CD4-positive, alpha-beta T cell (primary cell): ENCODE data around the gene IPO9. TPM values are rescaled to one million over a fixed set of nuclear protein-coding genes. Genes with fewer than 3 reads are reported as not detected.

Experiments
- ATAC-seq: fragments of 200-7000 bp; cut with Tn5 transposase; one replicate; pipeline ENCODE4 v1.10.0; 2022; ENCODE audit warnings: mild to moderate bottlenecking; ENCODE audit not compliant: poor library complexity
- CTCF ChIA-PET: fragments of 350-600 bp; sonication (Branson Sonifier 250); formaldehyde crosslinking; loops from one replicate; lab custom pipeline; 2021; ENCODE audit warnings: antibody characterized with exemption, inconsistent platforms; lab: Charles Lee
- POLR2A ChIA-PET: fragments of 350-600 bp; sonication (Branson Sonifier 250); formaldehyde crosslinking; loops from one replicate; lab custom pipeline; 2021; ENCODE audit warnings: antibody characterized with exemption, inconsistent platforms; lab: Charles Lee
- DNase-seq, 14 experiments: peaks; one replicate each; pipeline ENCODE4 v3.0.0-alpha.2; 2013 to 2020; ENCODE audit warnings: mixed read lengths in 2 of 14
- H3K27ac ChIP-seq, 2 donors: one replicate each; pipeline versions ENCODE4 v1.5.1 to v1.7.0; 2013; ENCODE audit warnings: low read length in 2 of 2, low read depth in 1 of 2, mild to moderate bottlenecking in 1 of 2
- H3K27me3 ChIP-seq, 2 experiments: 1 replicate in 1 of 2; 2 replicates in 1 of 2; pipeline versions ENCODE4 v1.6.1 to v1.7.0; 2013; ENCODE audit warnings: low read length in 2 of 2, control low read depth in 1 of 2, mild to moderate bottlenecking in 1 of 2, moderate library complexity in 1 of 2; ENCODE audit not compliant: insufficient read depth in 2 of 2, control insufficient read depth in 1 of 2
- H3K36me3 ChIP-seq: one replicate; pipeline ENCODE4 v1.6.1; 2013; ENCODE audit warnings: low read length, control low read depth; ENCODE audit not compliant: insufficient read depth
- H3K4me1 ChIP-seq: one replicate; pipeline ENCODE4 v1.6.1; 2013; ENCODE audit warnings: low read length, control low read depth; ENCODE audit not compliant: insufficient read depth
- H3K4me3 ChIP-seq: one replicate; pipeline ENCODE4 v1.5.1; 2013; ENCODE audit warnings: mild to moderate bottlenecking, low read length, moderate library complexity
- H3K9me3 ChIP-seq, 2 experiments: 1 replicate in 1 of 2; 2 replicates in 1 of 2; pipeline versions ENCODE4 v1.6.1 to v1.7.0; 2013; ENCODE audit warnings: low read length in 2 of 2, mild to moderate bottlenecking in 2 of 2, control low read depth in 1 of 2, moderate library complexity in 1 of 2; ENCODE audit not compliant: control insufficient read depth in 1 of 2, insufficient read depth in 1 of 2
- H3K27ac Mint-ChIP-seq: one replicate; pipeline ENCODE4 v1.8.0; 2020; ENCODE audit warnings: mixed read lengths
- H3K27me3 Mint-ChIP-seq: one replicate; pipeline ENCODE4 v1.8.0; 2021; ENCODE audit warnings: mixed read lengths
- H3K36me3 Mint-ChIP-seq: one replicate; pipeline ENCODE4 v1.8.0; 2021; ENCODE audit warnings: low read depth, mixed read lengths
- H3K4me1 Mint-ChIP-seq: one replicate; pipeline ENCODE4 v1.8.0; 2021; ENCODE audit warnings: low read depth, mixed read lengths
- H3K4me3 Mint-ChIP-seq: one replicate; pipeline ENCODE4 v1.8.0; 2020; ENCODE audit warnings: mild to moderate bottlenecking, mixed read lengths
- H3K9me3 Mint-ChIP-seq: one replicate; pipeline ENCODE4 v1.8.0; 2020; ENCODE audit warnings: mixed read lengths
- CTCF ChIP-seq: fragments of 200-600 bp; IDR thresholded peaks from one replicate; pipeline ENCODE4 v1.8.0; 2022; ENCODE audit warnings: antibody characterized with exemption, mild to moderate bottlenecking
- intact Hi-C, 2 experiments: fragments of 100-400 bp; cut with DNase I in 1 of 2; cut with micrococcal nuclease in 1 of 2; formaldehyde crosslinking; loops; one replicate each; pipeline versions ENCODE4 v1.15.1 to v1.9.0; 2023 to 2025; cut with DNase I, micrococcal nuclease
- total RNA-seq, 174 experiments: library from RNA in 2 of 174; stranded (reverse) in 2 of 174; gene quantifications; one replicate each; pipeline ENCODE4 v1.2.3 and lab custom pipeline; 2021 to 2026

IPO9 gene
- total RNA-seq, 2 experiments from 2014 or later, result 17.1 to 20.1 TPM

GRCh38 chr1:201918343-201918742, 89.4 kb downstream of the IPO9 start:
- no peak for TF ChIP-seq CTCF
- Histone ChIP-seq H3K4me3 (no peak overlapping the region), H3K9me3 (no peaks in the 10 kb centered on the region), H3K36me3 (no peaks in the 10 kb centered on the region), H3K4me1 (no peaks in the 10 kb centered on the region), H3K27ac (no peak overlapping the region), H3K27me3 (peaks cover 0 to 2% of the 10 kb centered on the region in 2 experiments)
- intact Hi-C loops, result loop anchor here in 1 of 2 experiments (5.0 kb wide), 1 partner anchor 579 kb away; no protein-coding TSS in a partner anchor
- no peak overlapping the region for H3K27ac Mint-ChIP-seq
- no peak overlapping the region for H3K4me3 Mint-ChIP-seq
- no peaks in the 10 kb centered on the region for H3K9me3 Mint-ChIP-seq
- no peak for DNase-seq
- no peak for ATAC-seq
- ChIA-PET CTCF (no interaction called here), POLR2A (no interaction called here)
- no peaks in the 10 kb centered on the region for H3K4me1 Mint-ChIP-seq
- no peaks in the 10 kb centered on the region for H3K36me3 Mint-ChIP-seq
- peaks cover 27% of the 10 kb centered on the region for H3K27me3 Mint-ChIP-seq

GRCh38 chr1:201921952-201922558, 93.1 kb downstream of the IPO9 start:
- intact Hi-C loops, result no loop called here
- H3K4me1 Mint-ChIP-seq, result no peaks in the 10 kb centered on the region
- no peak overlapping the region for H3K4me3 Mint-ChIP-seq
- ATAC-seq (no peak), DNase-seq (no peak)
- Histone ChIP-seq H3K27me3 (peaks cover 0 to 2% of the 10 kb centered on the region in 2 experiments), H3K4me1 (no peaks in the 10 kb centered on the region), H3K4me3 (no peak overlapping the region), H3K9me3 (no peaks in the 10 kb centered on the region), H3K36me3 (no peaks in the 10 kb centered on the region), H3K27ac (no peak overlapping the region)
- no peak overlapping the region for H3K27ac Mint-ChIP-seq
- ChIA-PET POLR2A (interaction anchor here (0.7 kb wide), 1 partner anchor 20 kb away, joined by 3 read pairs; no protein-coding TSS in a partner anchor), CTCF (no interaction called here)
- peaks cover 22% of the 10 kb centered on the region for H3K27me3 Mint-ChIP-seq
- TF ChIP-seq CTCF, result no peak
- no peaks in the 10 kb centered on the region for H3K36me3 Mint-ChIP-seq
- no peaks in the 10 kb centered on the region for H3K9me3 Mint-ChIP-seq

GRCh38 chr1:201925301-201925567, 96.3 kb downstream of the IPO9 start:
- H3K27ac Mint-ChIP-seq, result no peak overlapping the region
- H3K4me3 ChIP-seq, result no peak overlapping the region
- no peaks in the 10 kb centered on the region for H3K4me1 Mint-ChIP-seq
- no peak overlapping the region for H3K27ac ChIP-seq
- H3K4me1 ChIP-seq, result no peaks in the 10 kb centered on the region
- POLR2A ChIA-PET, result no interaction called here
- no peaks in the 10 kb centered on the region for H3K9me3 ChIP-seq
- CTCF ChIA-PET, result no interaction called here
- H3K36me3 Mint-ChIP-seq, result no peaks in the 10 kb centered on the region
- H3K9me3 Mint-ChIP-seq, result no peaks in the 10 kb centered on the region
- no peaks in the 10 kb centered on the region for H3K36me3 ChIP-seq
- no peak for TF ChIP-seq CTCF
- H3K27me3 ChIP-seq, result peaks cover 5 to 7% of the 10 kb centered on the region in 2 experiments
- H3K4me3 Mint-ChIP-seq, result no peak overlapping the region
- intact Hi-C loops, result no loop called here
- no peak for DNase-seq
- ATAC-seq, result no peak
- peaks cover 16% of the 10 kb centered on the region for H3K27me3 Mint-ChIP-seq
